Common myeloid progenitor, CD34-positive (primary cell): ENCODE data around the gene PPP1R15B. TPM values are rescaled to one million over a fixed set of nuclear protein-coding genes. Genes with fewer than 3 reads are reported as not detected.
A peak's percentile ranks its signal among the peaks of the same experiment; 100 is the strongest.

ENCODE experiments used
- CTCF ChIA-PET: fragments of 350-600 bp; sonication (Branson Sonifier 250); formaldehyde crosslinking; loops from one replicate; lab custom pipeline; 2021; ENCODE audit warnings: antibody characterized with exemption; lab: Charles Lee
- POLR2A ChIA-PET: fragments of 350-600 bp; sonication (Branson Sonifier 250); formaldehyde crosslinking; loops from one replicate; lab custom pipeline; 2021; ENCODE audit warnings: antibody characterized with exemption; lab: Charles Lee
- DNase-seq, 3 donors: peaks; one replicate each; pipeline versions ENCODE4 v3.0.0 to v3.0.0-alpha.2; 2013
- H3K27ac ChIP-seq, 2 experiments: 1 replicate in 1 of 2; 2 replicates in 1 of 2; pipeline ENCODE4 v1.7.0; 2013; ENCODE audit warnings: inconsistent platforms in 2 of 2, low read length in 2 of 2, mild to moderate bottlenecking in 2 of 2, low read depth in 1 of 2, moderate library complexity in 1 of 2; ENCODE audit not compliant: severe bottlenecking in 2 of 2, insufficient read depth in 1 of 2, poor library complexity in 1 of 2
- H3K27me3 ChIP-seq, 5 experiments: replicated peaks in 2 of 5; 1 replicate in 3 of 5; 2 replicates in 2 of 5; pipeline versions ENCODE4 v1.6.1 to v1.7.0; 2013; ENCODE audit warnings: low read length in 4 of 5, mild to moderate bottlenecking in 2 of 5, moderate library complexity in 2 of 5, inconsistent platforms in 1 of 5; ENCODE audit not compliant: insufficient read depth in 5 of 5, control insufficient read depth in 4 of 5
- H3K36me3 ChIP-seq, 4 experiments: 1 replicate in 2 of 4; 2 replicates in 2 of 4; pipeline versions ENCODE4 v1.6.1 to v1.7.0; 2013; ENCODE audit warnings: low read length in 3 of 4, control low read depth in 1 of 4, mild to moderate bottlenecking in 1 of 4; ENCODE audit not compliant: control insufficient read depth in 4 of 4, insufficient read depth in 4 of 4
- H3K4me1 ChIP-seq, 4 experiments: 1 replicate in 3 of 4; 2 replicates in 1 of 4; pipeline versions ENCODE4 v1.6.1 to v1.7.1; 2013; ENCODE audit warnings: low read length in 3 of 4, mild to moderate bottlenecking in 3 of 4, control low read depth in 1 of 4, inconsistent platforms in 1 of 4, moderate library complexity in 1 of 4; ENCODE audit not compliant: control insufficient read depth in 4 of 4, insufficient read depth in 4 of 4; ENCODE audit errors: control extremely low read depth in 1 of 4
- H3K4me3 ChIP-seq, 7 experiments: 1 replicate in 4 of 7; 2 replicates in 3 of 7; pipeline versions ENCODE4 v1.5.1 to v1.7.0; 2013; ENCODE audit warnings: mild to moderate bottlenecking in 7 of 7, low read length in 6 of 7, moderate library complexity in 6 of 7, inconsistent platforms in 2 of 7, low read depth in 2 of 7, control low read depth in 1 of 7; ENCODE audit not compliant: insufficient read depth in 4 of 7, control insufficient read depth in 1 of 7; ENCODE audit errors: extremely low read depth in 1 of 7
- H3K9me3 ChIP-seq, 5 experiments: 1 replicate in 4 of 5; 2 replicates in 1 of 5; pipeline versions ENCODE4 v1.6.1 to v1.7.1; 2013; ENCODE audit warnings: low read length in 4 of 5, mild to moderate bottlenecking in 2 of 5, inconsistent platforms in 1 of 5, low read depth in 1 of 5, moderate library complexity in 1 of 5; ENCODE audit not compliant: control insufficient read depth in 4 of 5, insufficient read depth in 2 of 5; ENCODE audit errors: control extremely low read depth in 1 of 5
- WGBS: methylation state at CpG from one replicate; pipeline ENCODE4 v1.1.5; 2013; ENCODE audit not compliant: insufficient coverage; 5-methylcytosine and 5-hydroxymethylcytosine counted together
- polyA plus RNA-seq: library from polyadenylated mRNA; unstranded; fragments of 120-200 nt; gene quantifications from one replicate; pipeline ENCODE4 v1.2.1, GENCODE V29; 2013

PPP1R15B gene
- polyA plus RNA-seq = 93.5 TPM

GRCh38 chr1:204411451-204412204 is at the start of gene PPP1R15B:
Gene PPP1R15B, minus strand, starts transcription at chr1:204411817. Its CDS starts 406 bp downstream, at chr1:204411411.
- peak; percentile 98 to 99 (median 99) for DNase-seq
- Histone ChIP-seq H3K4me3 (peak within 1 kb of the TSS; percentile 92 to 100 (median 99)), H3K27me3 (no peaks in the 10 kb centered on the region), H3K4me1 (peaks cover 23 to 57% (median 40%) of the 10 kb centered on the region in 4 experiments), H3K36me3 (peaks cover 0 to 23% (median 7%) of the 10 kb centered on the region in 4 experiments), H3K9me3 (no peaks in the 10 kb centered on the region), H3K27ac (peak within 1 kb of the TSS; percentile 99 to 100)
- POLR2A ChIA-PET = no interaction called here
- WGBS = 0% methylated on average over 55 of the region's 69 CpGs
- CTCF ChIA-PET = interaction anchor here (1.1 to 4.9 kb wide), 2 partner anchors 10 to 13 kb away, joined by 3 to 40 read pairs; no protein-coding TSS in a partner anchor

GRCh38 chr1:204460346-204460745 is 48.7 kb upstream of the PPP1R15B start:
- Histone ChIP-seq H3K27me3 (no peaks in the 10 kb centered on the region), H3K9me3 (no peaks in the 10 kb centered on the region), H3K4me3 (peak overlapping the region in 2 of 7 experiments; percentile 5 to 55), H3K36me3 (peaks cover 0 to 62% (median 7%) of the 10 kb centered on the region in 4 experiments), H3K4me1 (peaks cover 21 to 92% (median 75%) of the 10 kb centered on the region in 4 experiments), H3K27ac (no peak overlapping the region)
- CTCF ChIA-PET = interaction anchor here (0.6 to 14.8 kb wide), 9 partner anchors 16 to 46 kb away, joined by 3 to 236 read pairs (median 4); partner anchors contain the start of gene PIK3C2B
- DNase-seq = no peak
- WGBS = 96% methylated on average over 3 of the region's 8 CpGs
- POLR2A ChIA-PET = no interaction called here

DNA sequence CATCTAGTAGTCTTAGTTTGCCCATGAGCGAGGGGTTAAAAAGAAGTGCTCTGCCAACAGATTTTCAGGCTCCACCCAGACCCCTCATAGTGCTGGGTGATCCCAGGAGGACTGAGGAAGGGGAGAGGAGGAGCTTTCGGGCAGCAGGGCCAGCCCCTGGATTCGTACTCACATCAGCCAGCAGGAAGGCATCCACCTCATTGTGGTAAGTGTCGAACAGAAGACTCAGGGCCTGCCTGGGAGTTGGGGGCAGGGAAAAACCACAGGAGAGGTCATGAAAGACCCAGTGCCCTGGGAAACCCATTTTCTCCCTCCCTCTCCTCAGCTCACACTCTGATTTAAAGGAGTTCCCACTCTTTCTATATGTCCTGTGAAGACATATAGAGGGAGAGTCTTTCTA is 48.1 kb upstream of the PPP1R15B start:
- CTCF ChIA-PET = interaction anchor here (0.8 to 14.8 kb wide), 6 partner anchors 16 to 42 kb away, joined by 3 to 236 read pairs (median 14); partner anchors contain the start of gene PIK3C2B
- no CpG with 5 or more reads among the region's 4 CpGs for WGBS
- H3K36me3 ChIP-seq = peaks cover 0 to 66% (median 9%) of the 10 kb centered on the region in 4 experiments
- POLR2A ChIA-PET = no interaction called here
- no peaks in the 10 kb centered on the region for H3K9me3 ChIP-seq
- H3K4me1 ChIP-seq = peaks cover 17 to 86% (median 70%) of the 10 kb centered on the region in 4 experiments
- DNase-seq = peak in 2 of 3 donors; percentile 36
- H3K27me3 ChIP-seq = no peaks in the 10 kb centered on the region
- no peak overlapping the region for H3K27ac ChIP-seq
- peak overlapping the region in 1 of 7 experiments; percentile 31 for H3K4me3 ChIP-seq

- no peaks in the 10 kb centered on the region for H3K27me3 ChIP-seq
- peaks cover 13 to 74% (median 58%) of the 10 kb centered on the region in 4 experiments for H3K4me1 ChIP-seq
- no peaks in the 10 kb centered on the region for H3K9me3 ChIP-seq
- peaks cover 0 to 62% (median 9%) of the 10 kb centered on the region in 4 experiments for H3K36me3 ChIP-seq
- no peak for DNase-seq
- H3K27ac ChIP-seq = no peak overlapping the region
- 90% methylated on average over 2 of the region's 5 CpGs for WGBS
- ChIA-PET POLR2A (no interaction called here), CTCF (interaction anchor here (1.0 to 14.8 kb wide), 6 partner anchors 14 to 46 kb away, joined by 3 to 236 read pairs (median 20); partner anchors contain the start of gene PIK3C2B)
- H3K4me3 ChIP-seq = no peak overlapping the region
Observed at GRCh38 chr1:204457666-204458065, 46.0 kb upstream of the PPP1R15B start.

GRCh38 chr1:204456826-204457442 is 45.3 kb upstream of the PPP1R15B start:
- Histone ChIP-seq H3K27ac (no peak overlapping the region), H3K36me3 (peaks cover 0 to 63% (median 9%) of the 10 kb centered on the region in 4 experiments), H3K27me3 (no peaks in the 10 kb centered on the region), H3K4me3 (no peak overlapping the region), H3K9me3 (no peaks in the 10 kb centered on the region), H3K4me1 (peaks cover 14 to 72% (median 55%) of the 10 kb centered on the region in 4 experiments)
- CTCF ChIA-PET = interaction anchor here (1.3 to 14.8 kb wide), 6 partner anchors 13 to 46 kb away, joined by 4 to 236 read pairs (median 20); partner anchors contain the start of gene PIK3C2B
- peak; percentile 28 to 67 (median 47) for DNase-seq
- POLR2A ChIA-PET = interaction anchor here (2.1 kb wide), 1 partner anchor 9 kb away, joined by 11 read pairs; no protein-coding TSS in a partner anchor
- 93% methylated on average over 5 of the region's 11 CpGs for WGBS

GRCh38 chr1:204455831-204456145 is 44.2 kb upstream of the PPP1R15B start:
- H3K4me1 ChIP-seq = peaks cover 11 to 60% (median 47%) of the 10 kb centered on the region in 4 experiments
- no peaks in the 10 kb centered on the region for H3K27me3 ChIP-seq
- POLR2A ChIA-PET = interaction anchor here (2.1 kb wide), 1 partner anchor 11 kb away, joined by 11 read pairs; no protein-coding TSS in a partner anchor
- H3K36me3 ChIP-seq = peaks cover 0 to 74% (median 13%) of the 10 kb centered on the region in 4 experiments
- CTCF ChIA-PET = interaction anchor here (0.8 to 14.8 kb wide), 6 partner anchors 12 to 47 kb away, joined by 3 to 236 read pairs (median 11); no protein-coding TSS in a partner anchor
- no peak for DNase-seq
- WGBS = 98% methylated on average over 6 of the region's 9 CpGs
- H3K27ac ChIP-seq = no peak overlapping the region
- H3K4me3 ChIP-seq = no peak overlapping the region
- no peaks in the 10 kb centered on the region for H3K9me3 ChIP-seq
